Fibroblast of skin of scalp (primary cell): ENCODE results near the gene C11orf42.
"Not testable (repeated sequence)": the region's sequence is repeated elsewhere in the genome, so short reads cannot be mapped to it uniquely, and the experiment has no call there.

Source experiments
- DNase-seq: peaks from one replicate; pipeline ENCODE4 v3.0.0-alpha.2; 2013

The C11orf42 gene

DNA sequence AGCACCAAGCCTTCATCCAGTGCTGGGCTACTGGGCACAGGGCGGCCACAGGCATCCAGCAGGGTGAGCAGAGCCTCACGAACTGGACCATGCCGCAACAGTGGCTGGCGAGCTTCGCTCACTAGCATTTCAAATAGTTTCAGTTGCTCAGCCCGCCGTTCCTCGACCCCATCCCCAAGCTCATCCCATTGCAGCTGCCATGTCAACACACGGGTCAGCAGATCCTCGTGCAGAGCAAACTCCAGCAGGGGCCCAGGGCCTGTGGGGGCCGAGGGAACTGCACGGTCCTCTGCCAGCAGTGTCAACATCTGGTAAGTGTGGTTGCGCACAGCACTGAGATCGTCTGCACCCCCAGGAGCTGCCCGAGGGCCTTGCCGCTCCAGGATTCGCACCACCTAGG is 18.5 kb downstream of the C11orf42 start:
- DNase-seq: no peak

DNA sequence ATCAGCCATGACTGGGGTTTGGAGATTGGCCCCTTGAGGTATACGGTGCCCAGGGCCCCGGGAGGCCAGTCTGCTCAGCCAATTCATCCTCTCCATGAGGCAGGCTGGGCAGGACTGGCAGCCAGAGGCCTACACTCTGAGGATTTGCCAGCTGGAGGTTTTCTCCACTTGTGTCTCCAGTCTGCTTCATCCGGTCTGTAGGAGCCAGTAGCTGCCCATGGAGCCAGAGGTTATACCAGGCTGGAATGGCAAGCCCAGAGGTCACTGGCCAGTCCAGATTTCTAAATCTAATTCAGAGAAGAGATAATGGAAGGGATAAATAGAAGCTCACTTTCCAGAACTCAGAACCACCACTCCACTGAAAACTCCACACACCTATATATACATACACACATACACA is 19.1 kb downstream of the C11orf42 start:
- no peak for DNase-seq

DNA sequence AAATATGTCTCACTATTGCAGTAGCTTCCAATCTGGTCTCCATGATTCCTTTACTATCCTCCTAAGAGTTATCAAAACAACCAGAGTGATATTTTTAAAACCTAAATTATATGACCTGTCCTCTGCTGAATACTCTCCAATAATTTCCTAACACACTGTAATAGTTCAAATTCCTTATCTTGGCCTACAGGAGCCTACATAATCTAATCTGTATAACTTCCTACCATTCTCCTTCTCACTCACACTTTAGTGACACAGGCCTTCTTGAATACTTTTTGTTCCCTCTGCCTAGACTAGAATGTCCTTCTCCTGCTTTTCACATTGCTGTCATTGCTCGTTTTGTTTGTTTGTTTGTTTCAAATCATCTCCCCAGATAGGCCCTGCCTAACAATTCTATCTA is 19.7 kb downstream of the C11orf42 start:
- no peak for DNase-seq

DNA sequence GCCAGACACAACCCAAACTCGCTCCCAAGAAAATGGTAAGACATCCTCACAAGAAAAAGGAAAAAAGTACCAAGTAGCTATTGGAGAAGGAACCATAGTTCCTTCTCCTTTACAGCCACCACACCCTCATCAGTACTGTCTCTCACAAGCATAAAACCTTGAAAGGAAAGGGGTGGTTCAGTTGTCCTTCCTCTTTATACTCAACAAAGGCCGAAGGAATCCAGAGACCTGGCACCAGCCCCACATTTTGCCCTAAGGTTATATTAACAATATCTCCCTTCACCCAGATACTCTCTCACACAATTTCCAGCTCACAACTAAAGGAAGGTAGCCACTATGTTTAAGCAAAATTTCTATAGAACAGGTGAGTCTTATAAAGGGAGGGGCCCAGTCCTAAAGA is 20.5 kb downstream of the C11orf42 start:
- no peak for DNase-seq

DNA sequence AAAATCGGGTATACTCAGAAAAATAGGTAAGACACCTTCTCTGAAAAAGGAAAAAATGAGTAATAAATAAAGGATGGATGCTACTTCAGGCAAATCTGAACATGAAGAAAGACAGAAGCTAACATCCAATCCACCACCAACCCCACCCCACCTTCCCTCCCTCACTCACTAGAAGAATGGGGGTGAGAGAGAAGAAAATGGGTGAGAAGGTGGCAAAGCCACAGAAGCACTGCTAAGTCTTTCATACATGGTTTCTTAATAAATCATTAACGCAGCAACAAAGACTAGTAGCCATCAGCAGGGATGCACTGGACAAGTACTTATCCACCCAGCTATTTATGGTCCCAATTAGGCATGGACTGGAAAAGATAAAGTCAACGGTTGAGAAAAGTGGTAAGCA is 23.2 kb downstream of the C11orf42 start:
- no peak for DNase-seq

DNA sequence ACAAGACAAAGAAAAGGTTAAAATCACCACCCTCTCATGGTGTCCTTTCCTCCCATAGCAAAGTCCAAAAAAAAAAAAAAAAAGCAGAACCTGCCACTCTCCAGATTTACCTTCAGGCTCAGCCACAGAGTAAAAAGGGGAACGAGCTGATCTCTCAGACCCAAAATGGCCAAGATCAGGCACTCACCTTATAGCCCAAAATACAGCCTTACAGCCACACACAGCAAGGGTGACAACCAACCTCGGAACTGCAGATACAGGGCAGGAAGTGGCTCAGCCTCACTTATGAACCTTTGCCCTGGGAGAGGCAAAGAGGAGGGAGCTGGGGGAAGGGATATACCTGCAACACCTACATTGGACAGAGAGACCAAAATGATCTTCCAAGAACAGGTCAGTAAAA is 24.6 kb downstream of the C11orf42 start:
- no peak for DNase-seq

DNA sequence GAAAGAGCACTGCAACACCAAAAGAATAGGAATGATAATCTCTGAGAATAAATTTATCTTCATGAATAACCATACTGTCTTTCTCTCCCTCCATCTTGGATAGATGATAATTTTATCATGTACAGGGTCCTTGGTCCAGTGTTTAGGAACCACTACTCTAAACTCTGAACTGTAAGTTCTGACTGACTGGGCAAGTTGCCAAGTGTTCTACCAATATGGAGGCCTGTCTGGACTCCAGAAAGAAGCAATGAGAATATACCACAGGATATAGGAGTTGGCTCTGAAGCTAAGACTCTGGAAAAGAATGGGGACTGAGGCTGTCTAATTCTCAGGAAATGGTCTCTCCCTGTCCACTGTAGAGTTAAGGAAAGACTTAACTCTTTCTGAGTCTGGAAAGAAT is 27.5 kb downstream of the C11orf42 start:
- no peak for DNase-seq

DNA sequence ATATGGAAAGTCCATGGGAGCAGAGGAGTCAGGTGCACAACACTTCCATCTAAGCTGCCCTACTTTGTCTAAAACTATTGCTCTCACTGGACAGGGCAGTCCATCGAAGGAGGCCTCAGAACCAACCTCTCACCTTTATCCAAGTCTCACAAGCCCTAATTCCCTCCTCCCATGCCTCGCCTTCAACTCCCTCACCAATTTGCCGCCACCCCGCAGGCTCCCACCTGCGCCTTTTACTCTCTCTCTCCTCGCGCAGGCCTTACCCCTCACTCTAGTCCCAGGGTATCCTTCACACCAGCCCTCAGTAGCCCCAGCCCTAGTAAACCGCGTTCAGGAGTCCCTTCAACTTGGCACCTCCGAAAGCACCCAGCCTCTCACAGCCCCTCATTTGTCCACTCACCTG is 28.6 kb downstream of the C11orf42 start:
- no peak for DNase-seq

DNA sequence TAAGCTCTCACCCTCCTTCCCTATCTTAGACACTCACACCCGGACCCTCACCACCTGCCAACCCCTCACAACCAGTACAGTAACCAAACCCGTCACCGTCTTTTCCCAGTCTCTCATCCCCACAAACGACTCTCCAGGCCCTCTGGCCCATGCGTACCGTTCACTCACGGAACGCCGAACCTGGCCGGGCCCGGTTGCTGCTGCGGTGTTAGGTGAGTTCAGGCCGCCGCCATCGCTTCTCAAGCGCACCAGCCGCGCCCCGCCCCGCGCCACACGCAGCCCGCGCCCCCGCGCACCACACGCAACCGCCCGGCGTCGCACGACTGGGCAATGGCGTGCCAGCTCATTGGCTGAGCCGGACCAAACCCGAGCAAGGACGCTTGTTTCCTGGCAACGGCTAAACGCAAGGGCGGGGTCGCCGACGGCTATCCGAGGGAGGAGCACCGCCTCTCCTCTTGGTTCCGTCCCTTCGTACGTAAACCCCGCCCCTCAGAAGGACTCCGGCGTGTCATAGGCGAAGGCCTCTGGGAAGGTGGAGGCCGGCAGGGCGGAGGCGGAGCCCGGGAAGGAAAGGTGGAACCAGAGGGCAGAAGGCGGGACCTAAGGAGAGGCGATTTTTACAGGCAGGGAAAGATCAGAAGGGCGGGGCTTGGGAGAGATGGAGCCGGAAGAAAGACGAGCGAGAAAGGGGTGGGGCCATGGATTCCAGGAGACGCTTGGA is 29.2 kb downstream of the C11orf42 start, which contains the start of gene FHIP1B:
Gene FHIP1B, minus strand, starts transcription at position 250 of the 721 bp plus-strand sequence. CDS start 10,120 bp downstream, outside the sequence.
- DNase-seq: peak; percentile 100

DNA sequence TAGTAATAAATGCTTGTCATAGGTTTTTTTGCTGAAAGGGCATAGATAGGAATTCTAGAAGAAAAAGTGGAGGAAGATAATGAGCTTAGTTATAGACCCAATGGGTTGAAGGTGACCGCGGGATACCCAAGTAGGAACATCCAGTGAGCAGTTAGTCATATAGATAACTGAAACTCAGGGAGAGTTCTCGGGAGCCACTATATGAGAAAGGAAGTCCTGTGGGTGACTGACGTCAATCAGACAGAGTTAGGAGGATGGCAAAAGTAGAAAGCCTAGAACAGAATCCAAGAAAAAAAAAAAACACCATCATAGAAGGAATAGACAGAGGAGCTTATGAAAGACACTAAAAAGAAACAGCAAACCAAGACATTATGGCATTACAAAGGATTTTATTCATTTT is 31.9 kb downstream of the C11orf42 start:
- no peak for DNase-seq

DNA sequence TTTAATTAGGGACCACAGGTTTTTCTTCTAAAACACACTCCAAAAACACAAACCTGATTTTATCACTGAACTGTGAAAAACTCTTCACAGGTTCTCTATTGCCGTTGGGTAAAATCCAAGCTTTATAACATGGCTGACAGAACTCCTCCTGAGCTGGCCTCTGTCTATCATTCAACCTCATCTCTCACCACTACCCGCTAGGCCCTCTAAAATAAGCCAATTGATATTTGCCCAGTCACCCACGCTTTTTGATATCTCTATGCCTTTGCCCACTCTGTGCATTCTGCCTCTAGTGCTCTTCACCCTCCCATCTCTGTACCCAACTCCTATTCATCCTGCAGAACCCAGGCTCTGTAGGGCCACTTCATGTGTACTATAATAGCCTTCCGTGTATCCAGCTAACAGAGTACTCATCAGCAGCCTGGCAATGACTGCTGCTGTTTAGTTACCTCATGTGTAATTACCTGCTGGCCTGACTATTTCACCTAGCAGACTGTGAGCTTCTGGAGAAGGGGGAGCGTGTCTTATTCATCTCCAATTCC is 32.5 kb downstream of the C11orf42 start:
- DNase-seq: no peak

DNA sequence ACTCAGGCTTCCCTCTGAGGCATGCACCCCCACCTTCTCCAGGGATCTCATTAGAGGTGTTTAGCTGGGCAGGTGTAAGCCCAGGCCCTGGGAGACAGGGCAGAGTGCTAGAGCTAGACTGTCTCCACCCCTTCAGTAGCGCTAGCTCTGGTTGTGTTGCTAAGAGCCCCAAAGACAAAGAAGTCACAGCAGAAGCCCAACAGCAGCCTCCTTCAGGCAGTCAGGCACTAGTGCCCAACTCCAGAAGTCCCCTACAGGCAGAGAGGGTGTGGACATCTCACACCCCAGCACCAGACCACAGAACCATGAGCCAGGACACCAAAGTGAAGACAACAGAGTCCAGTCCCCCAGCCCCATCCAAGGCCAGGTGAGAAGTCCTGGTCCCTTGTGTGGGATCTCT is 33.5 kb downstream of the C11orf42 start, which contains the start of gene CNGA4:
Gene CNGA4, plus strand, starts transcription at position 188 of the 400 bp plus-strand sequence. Its CDS starts 118 bp downstream, at position 306.
- no peak for DNase-seq

DNA sequence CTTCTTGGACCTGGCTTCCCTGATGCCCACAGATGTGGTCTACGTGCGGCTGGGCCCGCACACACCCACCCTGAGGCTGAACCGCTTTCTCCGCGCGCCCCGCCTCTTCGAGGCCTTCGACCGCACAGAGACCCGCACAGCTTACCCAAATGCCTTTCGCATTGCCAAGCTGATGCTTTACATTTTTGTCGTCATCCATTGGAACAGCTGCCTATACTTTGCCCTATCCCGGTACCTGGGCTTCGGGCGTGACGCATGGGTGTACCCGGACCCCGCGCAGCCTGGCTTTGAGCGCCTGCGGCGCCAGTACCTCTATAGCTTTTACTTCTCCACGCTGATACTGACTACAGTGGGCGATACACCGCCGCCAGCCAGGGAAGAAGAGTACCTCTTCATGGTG is 34.8 kb downstream of the C11orf42 start:
- no peak for DNase-seq

DNA sequence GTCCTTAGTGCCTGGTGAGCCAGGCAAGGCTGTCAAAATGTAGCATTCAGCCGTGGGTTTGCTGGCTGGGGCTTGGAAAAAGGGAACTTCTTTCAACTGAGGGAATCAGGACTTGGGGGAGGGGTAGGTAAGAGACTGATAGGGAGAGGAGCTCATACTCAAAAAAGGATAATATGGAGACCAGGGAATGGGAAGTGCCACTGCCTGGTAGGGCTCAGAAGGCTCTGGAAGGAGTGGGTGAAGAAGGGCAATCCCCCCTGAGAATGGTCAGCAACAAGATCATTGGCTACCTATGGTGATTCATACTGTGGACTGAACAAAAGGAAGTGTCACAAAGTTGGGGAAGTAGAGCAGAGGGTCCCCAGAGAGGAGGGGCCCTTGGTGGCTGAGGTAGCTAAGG is 35.4 kb downstream of the C11orf42 start:
- DNase-seq: no peak

DNA sequence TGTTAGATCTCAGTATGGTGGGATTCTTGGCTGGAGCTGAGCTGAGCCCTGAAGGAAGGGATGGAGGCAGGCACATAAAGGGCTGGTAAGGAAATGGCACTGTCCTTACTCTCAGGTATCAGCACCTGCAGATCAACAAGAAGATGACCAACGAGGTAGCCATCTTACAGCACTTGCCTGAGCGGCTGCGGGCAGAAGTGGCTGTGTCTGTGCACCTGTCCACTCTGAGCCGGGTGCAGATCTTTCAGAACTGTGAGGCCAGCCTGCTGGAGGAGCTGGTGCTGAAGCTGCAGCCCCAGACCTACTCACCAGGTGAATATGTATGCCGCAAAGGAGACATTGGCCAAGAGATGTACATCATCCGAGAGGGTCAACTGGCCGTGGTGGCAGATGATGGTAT is 36.0 kb downstream of the C11orf42 start:
- DNase-seq: no peak

DNA sequence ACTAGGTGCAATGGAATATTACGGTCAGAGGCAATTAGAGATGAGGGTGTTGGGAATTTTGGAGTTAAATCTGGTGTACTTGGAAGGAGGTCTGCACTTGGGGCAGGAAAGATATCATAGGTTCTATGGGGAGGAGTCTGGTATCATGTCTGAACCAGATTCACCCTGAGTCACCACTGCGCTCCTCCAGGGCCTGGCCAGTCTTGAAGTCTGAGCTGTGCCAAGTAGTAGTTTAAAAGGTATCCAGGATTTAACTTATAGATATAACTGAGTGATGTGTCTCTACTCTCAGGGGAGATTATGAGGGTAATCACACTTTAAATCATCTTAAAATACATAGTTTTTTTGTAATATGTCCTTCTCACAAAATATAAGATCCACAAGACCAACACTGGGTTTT is 40.2 kb downstream of the C11orf42 start:
- no peak for DNase-seq

DNA sequence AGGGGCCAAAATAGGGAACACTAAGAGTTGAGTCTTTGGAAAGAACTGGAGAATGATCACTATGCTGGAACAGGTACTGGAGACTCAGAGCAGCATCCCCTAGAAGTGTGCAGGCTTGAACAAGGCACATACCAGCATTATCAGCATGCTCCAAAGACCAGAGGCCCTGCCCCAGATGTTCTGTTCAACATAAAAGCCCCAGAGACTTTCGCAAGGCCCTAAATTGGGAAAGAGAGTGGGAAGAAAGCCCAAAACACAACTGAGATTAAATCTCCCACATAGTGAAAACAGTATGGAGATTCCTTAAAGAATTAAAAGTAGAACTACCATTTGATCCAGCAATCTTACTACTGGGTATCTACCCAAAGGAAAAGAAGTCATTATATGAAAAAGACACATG is 42.9 kb downstream of the C11orf42 start:
- DNase-seq: no peak

DNA sequence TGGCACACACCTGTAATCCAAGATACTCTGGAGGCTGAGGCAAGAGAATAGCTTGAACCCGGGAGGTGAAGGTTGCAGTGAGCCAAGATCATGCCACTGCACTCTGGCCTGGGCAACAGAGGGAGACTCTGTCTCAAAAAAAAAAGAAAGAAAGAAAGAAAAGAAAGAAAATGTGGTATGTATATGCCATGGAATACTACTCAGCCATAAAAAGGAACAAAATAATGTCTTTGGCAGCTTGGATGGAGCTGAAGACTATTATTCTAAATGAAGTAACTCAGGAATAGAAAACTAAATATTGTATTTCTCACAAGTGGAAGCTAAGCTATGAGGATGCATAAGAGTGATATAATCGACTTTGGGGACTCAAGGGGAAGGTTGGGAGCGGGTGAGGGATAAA is 43.5 kb downstream of the C11orf42 start:
- DNase-seq: not testable (repeated sequence)

DNA sequence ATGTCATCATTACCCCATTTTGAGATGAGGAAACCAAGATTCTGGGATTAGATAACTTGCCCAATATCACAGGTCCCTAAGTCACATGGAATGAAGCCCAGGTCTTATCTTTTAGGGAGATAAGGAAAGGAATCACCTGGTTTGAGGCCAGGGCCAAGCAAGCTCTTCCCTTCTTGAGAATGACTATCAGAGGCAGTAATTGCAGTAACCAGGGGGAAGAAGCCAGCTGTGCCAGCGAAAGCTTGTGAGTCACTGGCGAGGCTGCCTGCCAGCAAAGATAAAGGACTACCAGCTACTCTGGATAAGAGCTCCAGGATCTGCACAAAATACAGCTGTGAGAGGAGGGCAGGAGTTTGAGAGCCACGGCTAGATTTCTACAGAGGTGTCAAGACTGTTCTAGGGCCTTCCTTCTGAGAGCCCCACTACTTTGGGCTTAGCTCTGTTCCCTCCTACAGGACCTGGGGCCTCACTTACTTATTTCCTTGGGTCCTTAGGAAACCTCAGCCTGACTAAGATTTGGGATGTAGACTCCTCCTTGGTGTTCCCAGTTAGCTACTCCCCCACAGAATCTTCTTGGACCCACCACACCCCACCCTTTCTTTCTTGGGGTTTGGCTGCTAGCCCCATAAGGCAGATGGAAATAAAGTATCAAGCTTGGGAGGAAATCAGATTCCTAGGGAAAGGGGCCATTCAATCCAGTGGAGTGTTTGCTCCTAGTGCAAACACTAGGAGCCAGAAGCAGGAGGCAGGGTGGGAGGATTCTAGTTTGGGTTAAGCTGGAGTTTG is 44.6 kb downstream of the C11orf42 start:
- peak; percentile 43 for DNase-seq

DNA sequence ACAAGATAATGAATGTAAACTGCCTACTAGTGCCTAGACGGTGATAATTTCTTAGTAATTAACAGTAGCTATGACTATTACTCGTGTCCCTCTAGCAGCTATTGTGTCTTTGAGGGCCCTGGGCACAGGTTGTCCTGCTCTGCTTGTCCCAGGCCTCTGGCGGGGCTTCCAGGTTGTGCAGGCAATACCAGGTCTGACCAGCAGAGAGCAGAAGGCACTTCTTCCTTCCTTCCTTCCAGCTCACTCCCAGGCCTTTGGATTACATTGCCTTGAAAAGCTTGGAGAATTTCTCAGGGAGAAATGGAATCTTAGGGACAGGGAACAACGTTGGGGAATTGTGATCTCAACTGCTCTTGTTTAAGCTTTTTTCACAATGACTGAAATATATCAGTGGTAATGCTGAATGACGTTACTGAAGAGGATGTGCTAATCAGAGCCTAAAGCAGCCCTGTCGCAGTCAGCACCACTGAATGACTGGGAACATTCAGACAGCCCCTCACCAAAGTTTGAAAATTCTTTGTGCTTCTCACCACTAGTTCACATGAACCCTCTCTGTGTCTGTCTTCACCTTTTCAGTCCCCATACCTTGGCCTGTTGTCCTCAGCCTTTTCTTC is 45.9 kb downstream of the C11orf42 start:
- DNase-seq: peak; percentile 68

DNA sequence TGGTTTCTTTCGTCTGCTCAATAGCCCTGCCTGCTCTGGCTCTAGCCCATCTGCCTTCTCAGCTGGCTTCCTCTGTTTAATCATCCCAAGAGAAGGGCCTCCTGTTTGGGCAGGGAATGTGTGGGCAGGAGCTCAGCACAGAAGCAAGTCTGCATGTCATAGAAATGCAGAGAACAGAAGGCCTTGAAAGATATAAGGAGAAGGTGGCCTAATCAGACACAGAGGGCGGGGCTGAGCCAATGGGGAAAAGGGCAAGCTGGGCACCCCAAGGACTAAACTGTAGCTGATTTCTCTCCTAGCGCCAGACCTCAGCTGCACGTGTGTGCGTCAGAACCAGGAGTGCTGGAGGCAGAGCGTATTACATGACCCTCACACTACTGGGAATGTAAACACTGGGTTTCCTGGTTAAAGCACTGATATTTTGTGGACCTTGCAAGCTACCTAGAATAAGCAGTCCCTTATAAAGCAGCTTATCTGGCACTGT is 46.7 kb downstream of the C11orf42 start:
- no peak for DNase-seq

DNA sequence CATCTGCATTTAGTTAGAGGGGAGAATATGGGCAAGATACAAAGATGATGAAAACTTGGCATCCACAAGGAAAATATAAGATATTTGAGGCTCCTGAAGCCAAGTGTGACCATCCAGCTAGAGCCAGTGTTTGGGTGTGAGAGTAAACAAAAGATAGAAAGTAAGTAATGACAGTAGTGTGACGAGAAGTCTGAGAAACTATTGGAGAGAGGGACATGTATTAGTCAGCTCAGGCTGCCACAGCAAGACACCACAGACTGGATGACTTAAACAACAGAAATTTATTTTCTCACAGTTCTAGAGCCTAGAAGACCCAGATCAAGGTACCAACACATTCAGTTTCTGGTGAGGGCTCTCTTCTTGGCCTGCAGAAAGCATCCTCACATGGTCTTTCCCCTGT is 47.8 kb downstream of the C11orf42 start:
- DNase-seq: no peak

DNA sequence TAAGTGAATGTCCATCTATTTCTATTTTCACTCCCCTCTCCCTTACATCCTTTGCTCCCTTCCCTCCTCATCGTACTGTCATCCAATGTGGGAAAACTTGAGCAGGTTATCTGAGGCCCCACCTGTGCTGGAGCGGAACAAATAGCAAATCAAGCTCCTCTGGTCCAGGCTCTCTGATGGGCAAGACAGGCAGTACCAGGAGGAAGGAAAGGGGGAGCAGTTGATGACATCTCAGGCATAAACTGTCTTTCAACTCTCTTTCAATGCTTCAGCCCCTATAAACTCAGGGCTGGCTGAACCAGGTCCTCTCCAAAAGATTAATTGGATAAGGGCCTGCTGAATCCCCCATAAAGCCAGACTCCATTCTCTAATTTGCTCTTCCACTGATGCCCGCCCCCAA is 52.8 kb downstream of the C11orf42 start:
- no peak for DNase-seq
